Skeletal muscle satellite cell (primary cell): Measurements from ENCODE around the gene LZTR1.
"Not testable (repeated sequence)": the region's sequence is repeated elsewhere in the genome, so short reads cannot be mapped to it uniquely, and the experiment has no call there.

Experiments used
- H3K27me3 ChIP-seq: 2 replicates; pipeline ENCODE4 v1.7.0; 2013; ENCODE audit warnings: low read length; ENCODE audit not compliant: control insufficient read depth, insufficient read depth
- H3K36me3 ChIP-seq: 2 replicates; pipeline ENCODE4 v1.7.0; 2013; ENCODE audit warnings: mild to moderate bottlenecking, control low read depth, low read length; ENCODE audit not compliant: insufficient read depth
- H3K4me1 ChIP-seq: 2 replicates; pipeline ENCODE4 v1.7.0; 2013; ENCODE audit warnings: low read length; ENCODE audit not compliant: control insufficient read depth, insufficient read depth
- H3K4me2 ChIP-seq: 2 replicates; pipeline ENCODE4 v1.7.0; 2013; ENCODE audit warnings: mild to moderate bottlenecking, low read length
- H3K4me3 ChIP-seq: 2 replicates; pipeline ENCODE4 v1.7.0; 2013; ENCODE audit warnings: low read length
- H3K9ac ChIP-seq: 2 replicates; pipeline ENCODE4 v1.7.0; 2013; ENCODE audit warnings: mild to moderate bottlenecking, low read depth, low read length, moderate library complexity
- H3K9me3 ChIP-seq: replicated peaks from 2 replicates; pipeline ENCODE4 v1.7.0; 2013; ENCODE audit warnings: mild to moderate bottlenecking, control low read depth, low read length

The LZTR1 gene

GRCh38 chr22:20996598-20997535, 14.8 kb downstream of the LZTR1 start:
- no peak overlapping the region for H3K4me3 ChIP-seq
- H3K27me3 ChIP-seq: no peaks in the 10 kb centered on the region
- H3K4me1 ChIP-seq: peaks cover 15% of the 10 kb centered on the region
- H3K4me2 ChIP-seq: no peak overlapping the region
- no peaks in the 10 kb centered on the region for H3K9me3 ChIP-seq
- no peak overlapping the region for H3K9ac ChIP-seq
- peaks cover 58% of the 10 kb centered on the region for H3K36me3 ChIP-seq

GRCh38 chr22:20997536-20998257, 15.6 kb downstream of the LZTR1 start:
- H3K4me3 ChIP-seq: no peak overlapping the region
- peaks cover 15% of the 10 kb centered on the region for H3K4me1 ChIP-seq
- no peaks in the 10 kb centered on the region for H3K27me3 ChIP-seq
- H3K9me3 ChIP-seq: no peaks in the 10 kb centered on the region
- no peak overlapping the region for H3K9ac ChIP-seq
- peaks cover 50% of the 10 kb centered on the region for H3K36me3 ChIP-seq
- no peak overlapping the region for H3K4me2 ChIP-seq

- H3K9me3 ChIP-seq: no peaks in the 10 kb centered on the region
- H3K27me3 ChIP-seq: no peaks in the 10 kb centered on the region
- H3K4me1 ChIP-seq: peaks cover 22% of the 10 kb centered on the region
- peaks cover 42% of the 10 kb centered on the region for H3K36me3 ChIP-seq
- H3K4me2 ChIP-seq: no peak overlapping the region
- no peak overlapping the region for H3K4me3 ChIP-seq
- no peak overlapping the region for H3K9ac ChIP-seq
Observed at GRCh38 chr22:20998411-20999336, 16.6 kb downstream of the LZTR1 start.

GRCh38 chr22:20999350-21000206, 17.5 kb downstream of the LZTR1 start:
- H3K36me3 ChIP-seq: peaks cover 38% of the 10 kb centered on the region

GRCh38 chr22:21000207-21000986, 18.3 kb downstream of the LZTR1 start:
- no peaks in the 10 kb centered on the region for H3K27me3 ChIP-seq
- H3K4me3 ChIP-seq: peak overlapping the region; percentile 79
- peaks cover 30% of the 10 kb centered on the region for H3K36me3 ChIP-seq
- H3K9ac ChIP-seq: peak overlapping the region; percentile 90
- H3K4me1 ChIP-seq: peaks cover 25% of the 10 kb centered on the region
- H3K4me2 ChIP-seq: peak overlapping the region; percentile 94
- H3K9me3 ChIP-seq: no peaks in the 10 kb centered on the region

More at GRCh38 chr22:20999350-21000206, 17.5 kb downstream of the LZTR1 start:
- Histone ChIP-seq H3K9ac (no peak overlapping the region), H3K4me2 (peak overlapping the region; percentile 94), H3K27me3 (no peaks in the 10 kb centered on the region), H3K4me3 (no peak overlapping the region), H3K9me3 (no peaks in the 10 kb centered on the region), H3K4me1 (peaks cover 25% of the 10 kb centered on the region)

GRCh38 chr22:21000987-21001600, 19.0 kb downstream of the LZTR1 start:
- H3K9me3 ChIP-seq: no peaks in the 10 kb centered on the region
- H3K4me1 ChIP-seq: peaks cover 25% of the 10 kb centered on the region
- H3K27me3 ChIP-seq: no peaks in the 10 kb centered on the region
- H3K4me2 ChIP-seq: peak overlapping the region; percentile 94
- peaks cover 30% of the 10 kb centered on the region for H3K36me3 ChIP-seq
- peak overlapping the region; percentile 90 for H3K9ac ChIP-seq
- peak overlapping the region; percentile 79 for H3K4me3 ChIP-seq

- peak within 1 kb of the TSS; percentile 79 for H3K4me3 ChIP-seq
- peaks cover 30% of the 10 kb centered on the region for H3K36me3 ChIP-seq
- peak within 1 kb of the TSS; percentile 94 for H3K4me2 ChIP-seq
- H3K9me3 ChIP-seq: no peaks in the 10 kb centered on the region
- no peaks in the 10 kb centered on the region for H3K27me3 ChIP-seq
- peaks cover 25% of the 10 kb centered on the region for H3K4me1 ChIP-seq
- peak within 1 kb of the TSS; percentile 90 for H3K9ac ChIP-seq
Observed at GRCh38 chr22:21001601-21002325, 19.7 kb downstream of the LZTR1 start, which contains the start of gene THAP7. Gene THAP7 (minus strand): TSS chr22:21002118. CDS start chr22:21001911, 207 bp downstream.

- H3K4me2 ChIP-seq: peak overlapping the region; percentile 94
- peak overlapping the region; percentile 90 for H3K9ac ChIP-seq
- H3K27me3 ChIP-seq: no peaks in the 10 kb centered on the region
- peaks cover 25% of the 10 kb centered on the region for H3K4me1 ChIP-seq
- no peaks in the 10 kb centered on the region for H3K9me3 ChIP-seq
- no peak overlapping the region for H3K4me3 ChIP-seq
- H3K36me3 ChIP-seq: peaks cover 12% of the 10 kb centered on the region
Observed at GRCh38 chr22:21003782-21004181, 21.7 kb downstream of the LZTR1 start.

GRCh38 chr22:21009208-21009607, 27.1 kb downstream of the LZTR1 start:
- H3K4me2 ChIP-seq, H3K4me3 ChIP-seq, H3K9ac ChIP-seq, H3K36me3 ChIP-seq, H3K9me3 ChIP-seq, H3K27me3 ChIP-seq: not testable (repeated sequence)
- H3K4me1 ChIP-seq: peaks cover 10% of the 10 kb centered on the region
